Right atrium auricular region (tissue), 2 donors: ENCODE measurements around the gene SLC37A4. TPM values are rescaled to one million over a fixed set of nuclear protein-coding genes. Genes with fewer than 3 reads are reported as not detected.
"Not testable (repeated sequence)": the region's sequence is repeated elsewhere in the genome, so short reads cannot be mapped to it uniquely, and the experiment has no call there.

Experiments used
- DNase-seq: peaks from one replicate; pipeline ENCODE4 v3.0.0-alpha.2; 2019; ENCODE audit warnings: low spot score
- H3K27ac ChIP-seq, 2 donors: fragments of 200-600 bp; sonication (generic); 1 replicate in 1 of 2; 2 replicates in 1 of 2; pipeline ENCODE4 v1.5.1; 2016 to 2019
- H3K27me3 ChIP-seq, 2 donors: fragments of 200-600 bp; sonication (generic); one replicate each; pipeline versions ENCODE4 v1.5.1 to v1.6.0; 2017 to 2019
- H3K36me3 ChIP-seq: fragments of 200-600 bp; sonication (generic); one replicate; pipeline ENCODE4 v1.5.1; 2016
- H3K4me1 ChIP-seq, 2 donors: fragments of 200-600 bp; sonication (generic); one replicate each; pipeline versions ENCODE4 v1.5.1 to v1.6.0; 2017 to 2019
- H3K4me3 ChIP-seq, 2 donors: fragments of 200-600 bp; sonication (generic); 1 replicate in 1 of 2; 2 replicates in 1 of 2; pipeline ENCODE4 v1.5.1; 2017 to 2019; ENCODE audit warnings: mild to moderate bottlenecking in 1 of 2, moderate library complexity in 1 of 2
- H3K9me3 ChIP-seq, 2 donors: fragments of 200-600 bp; sonication (generic); one replicate each; pipeline ENCODE4 v1.5.1; 2019
- CTCF ChIP-seq, 2 donors: fragments of 200-600 bp; sonication (generic); IDR thresholded peaks; one replicate each; pipeline ENCODE4 v1.5.1; 2019; ENCODE audit warnings: antibody characterized with exemption in 2 of 2
- total RNA-seq, 2 donors: library from RNA; depleted of rRNA; stranded (reverse); fragments of >200 nt; gene quantifications; one replicate each; pipeline ENCODE4 v1.1.0, GENCODE V29; 2016

Gene SLC37A4
- total RNA-seq, 2 donors from 2014 or later, result 8.2 to 11.1 TPM

- H3K36me3 ChIP-seq, result peaks cover 58% of the 10 kb centered on the region
Observed at GRCh38 chr11:119018074-119018938, 12.4 kb downstream of the SLC37A4 start, which contains the start of the genes RPS25 and TRAPPC4. TSS of gene RPS25 (minus strand) at chr11:119018343. CDS start at chr11:119018284, 59 bp downstream. TSS of gene TRAPPC4 (plus strand) at chr11:119018766. CDS start at chr11:119018796, 30 bp downstream.

GRCh38 chr11:119017377-119017776 is 13.3 kb downstream of the SLC37A4 start:
- not testable (repeated sequence) for DNase-seq, H3K9me3 ChIP-seq, H3K27me3 ChIP-seq
- Histone ChIP-seq H3K4me1 (peaks cover 0 to 43% of the 10 kb centered on the region in 2 donors), H3K36me3 (peaks cover 63% of the 10 kb centered on the region), H3K27ac (peak overlapping the region; percentile 88 to 93), H3K4me3 (peak overlapping the region; percentile 88 to 96)

More at GRCh38 chr11:119018074-119018938, 12.4 kb downstream of the SLC37A4 start, which contains the start of the genes RPS25 and TRAPPC4:
- no peaks in the 10 kb centered on the region for H3K27me3 ChIP-seq
- TF ChIP-seq CTCF (IDR thresholded peaks at IDR 0.05), result peak in 1 of 2 donors; percentile 42
- H3K27ac ChIP-seq, result peak within 1 kb of the TSS; percentile 88 to 93
- H3K9me3 ChIP-seq, result no peaks in the 10 kb centered on the region
- H3K4me1 ChIP-seq, result peaks cover 0 to 43% of the 10 kb centered on the region in 2 donors
- peak within 1 kb of the TSS; percentile 88 to 96 for H3K4me3 ChIP-seq
- DNase-seq, result peak; percentile 97

DNA sequence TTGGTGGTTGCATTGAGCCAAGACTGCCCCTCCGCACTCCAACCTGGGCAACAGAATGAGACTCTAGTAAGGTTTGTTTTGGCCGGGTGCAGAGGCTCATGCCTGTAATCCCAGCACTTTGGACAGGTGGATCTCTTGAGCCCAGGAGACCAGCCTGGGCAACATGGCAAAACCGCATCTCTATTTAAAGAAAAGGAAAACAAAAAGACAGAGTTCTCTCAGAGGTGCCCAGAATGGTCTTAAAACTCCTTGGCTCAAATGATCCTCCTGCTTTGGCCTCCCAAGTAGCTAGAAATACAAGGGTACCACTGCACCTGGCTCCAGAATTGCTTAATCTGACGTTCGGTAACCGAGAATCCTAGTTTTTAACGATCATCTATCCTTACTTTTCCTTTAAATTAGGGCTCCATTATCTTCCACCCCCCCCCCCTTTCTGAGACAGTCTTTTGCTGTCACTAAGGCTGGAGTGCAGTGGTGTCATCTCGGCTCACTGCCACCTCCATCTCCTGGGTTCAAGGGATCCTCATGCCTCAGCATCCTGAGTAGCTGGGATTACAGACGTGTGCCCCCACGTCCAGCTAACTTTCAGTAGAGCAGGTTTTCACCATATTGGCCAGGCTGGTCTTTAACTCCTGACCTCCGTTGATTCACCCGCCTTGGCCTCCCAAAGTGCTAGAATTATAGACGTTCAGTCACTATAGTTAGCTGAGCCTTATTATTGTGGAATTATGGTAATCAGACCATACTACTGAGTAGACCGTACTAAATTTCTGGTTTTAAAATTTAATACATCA is 14.3 kb downstream of the SLC37A4 start:
- Histone ChIP-seq H3K4me1 (peaks cover 0 to 39% of the 10 kb centered on the region in 2 donors), H3K27ac (no peak overlapping the region), H3K9me3 (no peaks in the 10 kb centered on the region), H3K4me3 (no peak overlapping the region), H3K27me3 (no peaks in the 10 kb centered on the region), H3K36me3 (peaks cover 62% of the 10 kb centered on the region)
- no peak for DNase-seq
- TF ChIP-seq CTCF (IDR thresholded peaks at IDR 0.05), result no peak

DNA sequence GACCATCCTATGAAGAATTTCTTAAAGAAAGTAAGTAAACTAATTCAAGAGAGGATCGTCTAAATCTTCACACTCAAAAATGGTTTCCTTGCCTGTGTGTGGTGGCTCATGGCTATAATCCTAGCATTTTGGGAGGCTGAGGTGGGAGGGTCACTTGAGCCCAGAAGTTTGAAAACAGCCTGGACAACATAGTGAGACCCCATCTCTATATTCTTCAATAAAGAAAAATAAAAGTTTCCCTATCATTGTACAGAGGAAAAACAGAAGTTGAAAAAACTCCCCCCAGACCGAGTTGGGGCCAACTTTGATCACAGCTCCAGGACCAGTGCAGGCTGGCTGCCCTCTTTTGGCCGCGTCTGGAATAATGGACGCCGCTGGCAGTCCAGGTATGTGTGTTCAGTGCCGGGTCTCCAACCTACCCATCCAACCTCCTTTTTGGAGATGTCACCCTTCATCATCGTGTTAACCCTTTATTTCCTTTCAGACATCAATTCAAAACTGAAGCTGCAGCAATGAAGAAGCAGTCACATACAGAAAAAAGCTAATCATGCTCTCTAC is 15.5 kb downstream of the SLC37A4 start:
- no peak for TF ChIP-seq CTCF (IDR thresholded peaks at IDR 0.05)
- Histone ChIP-seq H3K9me3 (no peaks in the 10 kb centered on the region), H3K4me3 (no peak overlapping the region), H3K27me3 (no peaks in the 10 kb centered on the region), H3K36me3 (peaks cover 66% of the 10 kb centered on the region), H3K27ac (no peak overlapping the region), H3K4me1 (peaks cover 0 to 31% of the 10 kb centered on the region in 2 donors)
- no peak for DNase-seq

GRCh38 chr11:119014209-119014924 is 16.3 kb downstream of the SLC37A4 start:
- no peak for TF ChIP-seq CTCF (IDR thresholded peaks at IDR 0.05)
- no peaks in the 10 kb centered on the region for H3K27me3 ChIP-seq
- no peaks in the 10 kb centered on the region for H3K9me3 ChIP-seq
- H3K4me3 ChIP-seq, result no peak overlapping the region
- DNase-seq, result no peak
- H3K4me1 ChIP-seq, result peaks cover 0 to 23% of the 10 kb centered on the region in 2 donors
- H3K36me3 ChIP-seq, result peaks cover 74% of the 10 kb centered on the region
- H3K27ac ChIP-seq, result no peak overlapping the region
